Ishikawa (cell line): ENCODE data around the gene MGAT5B.

Experiments used
- CEBPB ChIP-seq: IDR thresholded peaks from 2 replicates; pipeline ENCODE4 v1.6.1; 2012
- CREB1 ChIP-seq: IDR thresholded peaks from 2 replicates; pipeline ENCODE4 v1.6.1; 2012; ENCODE audit warnings: low read depth
- EGR1 ChIP-seq: IDR thresholded peaks from 2 replicates; pipeline ENCODE4 v1.6.1; 2012
- RAD21 ChIP-seq: IDR thresholded peaks from 2 replicates; pipeline ENCODE4 v1.6.1; 2012; ENCODE audit warnings: low read depth
- TAF1 ChIP-seq: IDR thresholded peaks from 2 replicates; pipeline ENCODE4 v1.6.1; 2012; ENCODE audit warnings: low read depth, mild to moderate bottlenecking
- YY1 ChIP-seq: IDR thresholded peaks from 2 replicates; pipeline ENCODE4 v1.6.1; 2012; ENCODE audit warnings: low read depth
- TF ChIP-seq, protein P1 (sequence below): IDR thresholded peaks from 2 replicates; pipeline ENCODE4 v1.6.1; 2012; ENCODE audit warnings: low read depth, mild to moderate bottlenecking

DNA sequence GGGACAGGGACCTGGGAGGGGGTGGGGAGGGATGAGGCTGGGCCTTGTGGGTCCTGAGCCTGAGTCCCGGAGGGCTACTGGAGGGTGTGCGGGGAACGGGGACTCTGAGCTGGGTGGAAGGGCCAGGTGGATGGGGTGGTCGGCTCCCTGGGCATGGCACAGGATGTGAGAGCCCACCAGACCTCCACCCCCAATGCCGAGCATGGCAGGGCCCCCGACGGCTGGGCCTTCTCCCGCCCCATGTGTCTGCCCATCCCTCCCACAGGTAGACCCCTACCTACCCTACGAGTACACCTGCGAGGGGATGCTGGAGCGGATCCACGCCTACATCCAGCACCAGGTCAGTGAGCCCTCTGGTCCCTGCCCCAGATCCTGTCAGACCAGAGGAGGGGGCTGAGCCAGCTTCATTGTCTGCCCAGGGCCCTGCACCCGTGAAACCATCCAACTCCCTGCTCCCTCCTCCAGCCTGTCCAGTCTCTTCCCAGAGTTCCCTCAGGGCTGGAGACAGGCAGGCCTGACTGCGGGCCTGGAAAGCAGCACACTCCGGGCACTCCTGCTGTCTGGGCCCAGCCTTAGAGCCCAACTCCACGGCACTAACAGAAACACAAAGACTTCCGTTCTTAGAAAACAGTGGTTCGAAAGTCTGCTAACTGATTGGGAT lies 78.0 kb downstream of the MGAT5B start:
- TF ChIP-seq YY1, result no peak
- TF ChIP-seq TAF1, result no peak
- TF ChIP-seq, protein P1, sequence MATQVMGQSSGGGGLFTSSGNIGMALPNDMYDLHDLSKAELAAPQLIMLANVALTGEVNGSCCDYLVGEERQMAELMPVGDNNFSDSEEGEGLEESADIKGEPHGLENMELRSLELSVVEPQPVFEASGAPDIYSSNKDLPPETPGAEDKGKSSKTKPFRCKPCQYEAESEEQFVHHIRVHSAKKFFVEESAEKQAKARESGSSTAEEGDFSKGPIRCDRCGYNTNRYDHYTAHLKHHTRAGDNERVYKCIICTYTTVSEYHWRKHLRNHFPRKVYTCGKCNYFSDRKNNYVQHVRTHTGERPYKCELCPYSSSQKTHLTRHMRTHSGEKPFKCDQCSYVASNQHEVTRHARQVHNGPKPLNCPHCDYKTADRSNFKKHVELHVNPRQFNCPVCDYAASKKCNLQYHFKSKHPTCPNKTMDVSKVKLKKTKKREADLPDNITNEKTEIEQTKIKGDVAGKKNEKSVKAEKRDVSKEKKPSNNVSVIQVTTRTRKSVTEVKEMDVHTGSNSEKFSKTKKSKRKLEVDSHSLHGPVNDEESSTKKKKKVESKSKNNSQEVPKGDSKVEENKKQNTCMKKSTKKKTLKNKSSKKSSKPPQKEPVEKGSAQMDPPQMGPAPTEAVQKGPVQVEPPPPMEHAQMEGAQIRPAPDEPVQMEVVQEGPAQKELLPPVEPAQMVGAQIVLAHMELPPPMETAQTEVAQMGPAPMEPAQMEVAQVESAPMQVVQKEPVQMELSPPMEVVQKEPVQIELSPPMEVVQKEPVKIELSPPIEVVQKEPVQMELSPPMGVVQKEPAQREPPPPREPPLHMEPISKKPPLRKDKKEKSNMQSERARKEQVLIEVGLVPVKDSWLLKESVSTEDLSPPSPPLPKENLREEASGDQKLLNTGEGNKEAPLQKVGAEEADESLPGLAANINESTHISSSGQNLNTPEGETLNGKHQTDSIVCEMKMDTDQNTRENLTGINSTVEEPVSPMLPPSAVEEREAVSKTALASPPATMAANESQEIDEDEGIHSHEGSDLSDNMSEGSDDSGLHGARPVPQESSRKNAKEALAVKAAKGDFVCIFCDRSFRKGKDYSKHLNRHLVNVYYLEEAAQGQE, result no peak
- no peak for TF ChIP-seq CREB1
- TF ChIP-seq RAD21, result no peak
- TF ChIP-seq EGR1, result no peak
- no peak for TF ChIP-seq CEBPB
